GM18520 (cell line): ENCODE data around the gene ROBO4.

Experiments
- ATAC-seq: cut with Tn5 transposase; IDR thresholded peaks from one replicate; pipeline ENCODE4 v1.9.1; 2021; ENCODE audit not compliant: unreplicated experiment

Gene ROBO4

GRCh38 chr11:124897674-124898262, at the start of gene ROBO4:
TSS of gene ROBO4 (minus strand) at chr11:124897865. CDS start at chr11:124897795, 70 bp downstream.
- ATAC-seq: no peak

- no peak for ATAC-seq
Observed at GRCh38 chr11:124946735-124947141, 49.1 kb upstream of the ROBO4 start.

- no peak for ATAC-seq
Observed at GRCh38 chr11:124945826-124946225, 48.2 kb upstream of the ROBO4 start.

- no peak for ATAC-seq
Observed at GRCh38 chr11:124944565-124944964, 46.9 kb upstream of the ROBO4 start.

GRCh38 chr11:124943741-124944140, 46.1 kb upstream of the ROBO4 start:
- ATAC-seq: no peak

GRCh38 chr11:124943254-124943616, 45.6 kb upstream of the ROBO4 start:
- ATAC-seq: no peak

GRCh38 chr11:124942466-124943253, 45.0 kb upstream of the ROBO4 start:
- ATAC-seq: no peak

GRCh38 chr11:124941703-124942102, 44.0 kb upstream of the ROBO4 start:
- ATAC-seq: no peak

GRCh38 chr11:124938970-124939369, 41.3 kb upstream of the ROBO4 start:
- no peak for ATAC-seq

GRCh38 chr11:124938206-124938765, 40.6 kb upstream of the ROBO4 start:
- no peak for ATAC-seq

- no peak for ATAC-seq
Observed at GRCh38 chr11:124937336-124937935, 39.8 kb upstream of the ROBO4 start.

GRCh38 chr11:124935548-124936514, 38.2 kb upstream of the ROBO4 start, which contains the start of gene HEPACAM:
TSS of gene HEPACAM (minus strand) at chr11:124936047. CDS start at chr11:124936006, 41 bp downstream.
- ATAC-seq: no peak

GRCh38 chr11:124934862-124935547, 37.3 kb upstream of the ROBO4 start:
- ATAC-seq: no peak

GRCh38 chr11:124930799-124931198, 33.1 kb upstream of the ROBO4 start:
- ATAC-seq: no peak

- no peak for ATAC-seq
Observed at GRCh38 chr11:124928942-124929665, 31.4 kb upstream of the ROBO4 start.

- no peak for ATAC-seq
Observed at GRCh38 chr11:124923296-124923695, 25.6 kb upstream of the ROBO4 start.

- no peak for ATAC-seq
Observed at GRCh38 chr11:124922831-124923230, 25.2 kb upstream of the ROBO4 start.

GRCh38 chr11:124920870-124921609, 23.4 kb upstream of the ROBO4 start:
- no peak for ATAC-seq

- no peak for ATAC-seq
Observed at GRCh38 chr11:124920356-124920755, 22.7 kb upstream of the ROBO4 start.
